Left lung (tissue), 10 donors: ENCODE data around the gene TIMP3. TPM values are rescaled to one million over a fixed set of nuclear protein-coding genes. Genes with fewer than 3 reads are reported as not detected.

Experiments
- ATAC-seq: fragments of 200-7000 bp; cut with Tn5 transposase; one replicate; pipeline ENCODE4 v1.9.1; 2020; ENCODE audit warnings: moderate library complexity
- DNase-seq, 4 donors: peaks; one replicate each; pipeline ENCODE4 v3.0.0-alpha.2; 2013 to 2020
- H3K27ac ChIP-seq, 2 donors: fragments of 200-600 bp; sonication (generic) in 1 of 2; one replicate each; pipeline versions ENCODE4 v1.5.0 to v1.8.0; 2020 to 2021
- H3K27me3 ChIP-seq, 2 donors: fragments of 200-600 bp; sonication (generic) in 1 of 2; one replicate each; pipeline versions ENCODE4 v1.5.0 to v1.8.0; 2020 to 2021
- H3K36me3 ChIP-seq, 2 donors: fragments of 200-600 bp; sonication (generic) in 1 of 2; one replicate each; pipeline versions ENCODE4 v1.5.0 to v1.8.0; 2020 to 2021
- H3K4me1 ChIP-seq, 2 donors: fragments of 200-600 bp; one replicate each; pipeline ENCODE4 v1.8.0; 2021
- H3K4me3 ChIP-seq, 2 donors: fragments of 200-600 bp; sonication (generic) in 1 of 2; one replicate each; pipeline versions ENCODE4 v1.5.0 to v1.8.0; 2020 to 2021; ENCODE audit warnings: mild to moderate bottlenecking in 1 of 2
- H3K9me3 ChIP-seq, 2 donors: fragments of 200-600 bp; sonication (generic) in 1 of 2; one replicate each; pipeline versions ENCODE4 v1.5.0 to v1.8.0; 2020 to 2021
- intact Hi-C, 2 donors: fragments of 100-400 bp; cut with DNase I; formaldehyde crosslinking; loops; one replicate each; pipeline versions ENCODE4 v1.11.2 to v1.14.2; 2022
- polyA plus RNA-seq, 6 donors: library from polyadenylated mRNA; unstranded; fragments of 120-200 nt; gene quantifications; one replicate each; pipeline ENCODE4 v1.2.1, GENCODE V29; 2013; ENCODE audit not compliant: insufficient read length in 6 of 6
- total RNA-seq, 2 donors: library from RNA; stranded (reverse); fragmentation: NEBNext Ultra II Directional; extraction: Animal tissue kit (Norgen Biotek cat#: 25700); gene quantifications; one replicate each; pipeline ENCODE4 v1.2.1, GENCODE V29; 2021
- TF ChIP-seq, protein P1 (sequence below), 2 donors: fragments of 200-600 bp; sonication (generic) in 1 of 2; IDR thresholded peaks; one replicate each; pipeline versions ENCODE4 v1.5.0 to v1.8.0; 2021; ENCODE audit warnings: antibody characterized with exemption in 2 of 2
- donor health status: DM: no; HTN: yes; CAD: no.
- donor health status: DM: no; HTN: no; CAD: no.

TIMP3 gene
- total and polyA plus RNA-seq, 8 donors: 146 to 308 (median 162) TPM

DNA sequence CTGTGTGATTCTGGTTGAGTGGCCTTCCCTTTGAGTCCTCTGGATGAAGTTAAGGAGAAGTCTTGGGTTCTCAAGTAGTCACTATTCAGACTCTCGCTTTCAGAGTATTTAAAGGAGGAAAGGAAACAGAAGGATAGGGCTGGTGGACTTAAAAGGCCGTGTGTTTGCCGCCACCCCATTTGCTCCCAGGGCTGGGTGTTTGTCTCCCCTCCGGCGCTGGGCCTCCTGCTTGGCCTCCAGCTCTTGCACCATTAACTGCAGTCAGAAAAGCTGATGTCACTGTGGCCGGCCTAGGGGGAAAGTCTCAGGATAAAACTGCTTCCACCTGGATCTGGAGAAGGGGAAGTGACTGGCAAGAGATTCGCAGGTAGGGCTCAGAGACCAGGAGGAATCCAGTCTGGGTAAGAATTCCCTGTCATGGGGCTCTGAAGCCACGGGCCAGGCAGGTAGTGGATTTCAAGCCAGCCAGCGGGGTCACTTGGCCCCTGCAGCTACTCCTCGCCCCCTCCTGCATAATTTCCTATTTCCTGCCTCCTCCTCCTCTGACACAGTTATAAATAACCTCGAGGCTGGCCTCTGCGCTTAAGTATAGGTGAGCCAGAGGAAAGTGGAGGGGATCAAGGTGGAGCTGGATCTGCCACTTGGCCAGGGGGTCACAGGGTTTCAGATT, 17.1 kb downstream of the TIMP3 start:
- TF ChIP-seq, protein P1, sequence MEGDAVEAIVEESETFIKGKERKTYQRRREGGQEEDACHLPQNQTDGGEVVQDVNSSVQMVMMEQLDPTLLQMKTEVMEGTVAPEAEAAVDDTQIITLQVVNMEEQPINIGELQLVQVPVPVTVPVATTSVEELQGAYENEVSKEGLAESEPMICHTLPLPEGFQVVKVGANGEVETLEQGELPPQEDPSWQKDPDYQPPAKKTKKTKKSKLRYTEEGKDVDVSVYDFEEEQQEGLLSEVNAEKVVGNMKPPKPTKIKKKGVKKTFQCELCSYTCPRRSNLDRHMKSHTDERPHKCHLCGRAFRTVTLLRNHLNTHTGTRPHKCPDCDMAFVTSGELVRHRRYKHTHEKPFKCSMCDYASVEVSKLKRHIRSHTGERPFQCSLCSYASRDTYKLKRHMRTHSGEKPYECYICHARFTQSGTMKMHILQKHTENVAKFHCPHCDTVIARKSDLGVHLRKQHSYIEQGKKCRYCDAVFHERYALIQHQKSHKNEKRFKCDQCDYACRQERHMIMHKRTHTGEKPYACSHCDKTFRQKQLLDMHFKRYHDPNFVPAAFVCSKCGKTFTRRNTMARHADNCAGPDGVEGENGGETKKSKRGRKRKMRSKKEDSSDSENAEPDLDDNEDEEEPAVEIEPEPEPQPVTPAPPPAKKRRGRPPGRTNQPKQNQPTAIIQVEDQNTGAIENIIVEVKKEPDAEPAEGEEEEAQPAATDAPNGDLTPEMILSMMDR (IDR thresholded peaks at IDR 0.05): no peak
- Histone ChIP-seq H3K27me3 (no peaks in the 10 kb centered on the region), H3K36me3 (no peaks in the 10 kb centered on the region), H3K27ac (peak overlapping the region in 1 of 2 donors; percentile 57), H3K4me1 (peaks cover 4 to 24% of the 10 kb centered on the region in 2 donors), H3K9me3 (no peaks in the 10 kb centered on the region), H3K4me3 (no peak overlapping the region)
- DNase-seq: no peak
- intact Hi-C loops: no loop called here
- ATAC-seq: no peak

DNA sequence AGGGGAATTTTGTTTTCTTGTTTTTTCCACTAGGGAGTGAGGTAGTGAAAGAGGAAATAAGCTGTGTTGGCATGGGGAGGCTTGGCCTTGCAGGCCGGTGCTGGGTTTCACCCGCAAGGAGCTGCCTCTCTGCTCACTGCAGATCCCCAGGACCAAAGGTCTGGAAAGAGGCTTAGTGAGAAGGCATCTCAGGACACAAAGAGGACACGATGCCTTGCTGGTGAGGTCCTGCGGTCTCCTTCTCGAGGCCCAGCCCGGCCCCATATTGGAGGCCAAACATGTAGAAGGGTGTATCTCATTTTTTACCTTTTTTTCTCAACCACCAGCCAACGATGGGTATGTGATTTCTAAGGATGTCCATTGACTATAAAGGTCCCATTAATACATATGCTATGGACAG, 17.6 kb downstream of the TIMP3 start:
- no peaks in the 10 kb centered on the region for H3K27me3 ChIP-seq
- H3K36me3 ChIP-seq: no peaks in the 10 kb centered on the region
- H3K4me1 ChIP-seq: peaks cover 4 to 27% of the 10 kb centered on the region in 2 donors
- peak overlapping the region in 1 of 2 donors; percentile 57 for H3K27ac ChIP-seq
- no peak overlapping the region for H3K4me3 ChIP-seq
- intact Hi-C loops: no loop called here
- DNase-seq (no peak), ATAC-seq (no peak)
- no peaks in the 10 kb centered on the region for H3K9me3 ChIP-seq
- TF ChIP-seq, protein P1 (IDR thresholded peaks at IDR 0.05): no peak

DNA sequence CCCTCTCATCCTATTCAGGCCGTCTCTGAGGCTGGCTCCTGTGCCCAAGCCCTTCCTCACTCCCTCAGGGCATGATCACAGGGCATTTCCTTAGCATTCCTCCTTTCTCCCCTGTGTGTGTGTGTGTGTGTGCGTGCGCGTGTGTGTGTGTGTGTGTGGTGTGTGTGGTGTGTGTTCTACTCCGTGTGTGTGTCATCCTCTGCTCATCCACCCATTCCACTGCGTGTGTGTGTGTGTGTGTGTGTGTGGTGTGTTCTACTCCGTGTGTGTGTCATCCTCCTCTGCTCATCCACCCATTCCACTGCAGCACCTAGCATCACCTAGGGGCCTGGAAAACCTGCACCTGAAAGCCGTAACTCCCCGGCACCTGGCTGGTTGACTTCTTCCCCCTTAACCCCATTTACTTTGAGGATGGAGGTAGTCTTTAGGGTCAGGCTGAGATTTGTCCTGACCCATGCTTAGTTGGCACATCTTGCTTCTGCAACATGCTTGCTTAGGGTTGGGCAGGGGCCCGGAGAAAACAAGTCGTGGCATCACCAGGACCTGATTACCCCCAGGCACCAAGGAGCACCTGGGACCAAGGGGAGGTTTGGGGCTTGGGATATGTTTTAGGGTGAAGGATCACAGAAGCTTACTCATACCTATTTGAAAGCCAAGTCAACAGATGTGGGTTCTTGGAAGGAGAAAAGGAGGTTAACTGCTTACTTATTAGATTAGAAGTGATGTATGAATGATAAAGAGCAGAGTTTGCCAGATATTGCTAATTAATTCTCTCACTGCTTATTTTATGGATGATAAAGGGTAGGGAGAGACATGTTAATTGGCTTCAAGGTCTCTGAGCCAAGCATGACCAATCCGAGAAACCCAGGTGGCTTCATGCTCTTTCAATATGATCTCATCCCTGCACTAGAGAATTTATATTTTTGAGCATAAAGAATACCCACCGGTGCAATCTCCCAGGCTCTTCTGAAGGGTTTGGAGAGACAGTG, 18.9 kb downstream of the TIMP3 start:
- Histone ChIP-seq H3K36me3 (no peaks in the 10 kb centered on the region), H3K4me3 (no peak overlapping the region), H3K27ac (no peak overlapping the region), H3K4me1 (peaks cover 4 to 30% of the 10 kb centered on the region in 2 donors), H3K27me3 (no peaks in the 10 kb centered on the region), H3K9me3 (no peaks in the 10 kb centered on the region)
- DNase-seq: no peak
- intact Hi-C loops: no loop called here
- TF ChIP-seq, protein P1 (IDR thresholded peaks at IDR 0.05): no peak
- no peak for ATAC-seq

DNA sequence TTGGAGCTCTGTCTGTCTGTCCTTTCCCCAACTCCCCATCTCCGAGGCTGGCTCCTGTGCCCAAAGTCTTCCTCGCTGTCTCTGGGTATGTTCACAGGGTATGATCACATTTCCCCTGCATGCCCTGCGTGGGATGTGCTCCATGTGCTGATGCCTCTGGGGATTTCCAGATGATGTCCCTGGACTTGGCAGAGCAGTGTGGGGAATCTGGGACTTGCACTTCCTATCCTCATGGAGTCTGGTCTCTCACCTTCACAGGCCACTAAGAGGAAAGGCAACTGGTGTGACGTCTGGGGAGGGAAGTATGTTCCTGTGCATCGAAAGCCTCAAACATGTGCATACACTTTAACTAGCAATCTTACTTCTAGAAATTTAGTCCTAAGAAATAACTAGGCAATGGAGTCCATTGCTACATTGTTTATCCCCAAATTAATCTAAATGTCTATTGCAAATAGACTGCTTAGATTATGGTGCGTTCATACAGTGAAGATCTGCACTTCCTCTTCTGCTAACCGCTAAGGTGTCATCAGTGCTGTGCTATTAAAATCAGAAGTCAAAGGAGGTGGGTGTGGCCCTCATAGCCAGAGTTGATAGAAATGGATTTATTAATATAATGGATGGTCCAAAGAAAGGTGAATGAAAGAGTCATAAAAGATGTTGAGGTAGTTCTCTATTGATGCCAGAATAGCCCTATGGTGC, 20.8 kb downstream of the TIMP3 start:
- intact Hi-C loops: no loop called here
- Histone ChIP-seq H3K4me3 (no peak overlapping the region), H3K9me3 (no peaks in the 10 kb centered on the region), H3K36me3 (no peaks in the 10 kb centered on the region), H3K4me1 (peaks cover 5 to 42% of the 10 kb centered on the region in 2 donors), H3K27ac (no peak overlapping the region), H3K27me3 (no peaks in the 10 kb centered on the region)
- ATAC-seq (no peak), DNase-seq (no peak)
- TF ChIP-seq, protein P1 (IDR thresholded peaks at IDR 0.05): no peak
